Measurements from ENCODE around the gene WDR37.

WDR37 gene

GRCh38 chr10:1084011-1084950, 28.1 kb downstream of the WDR37 start:
- no peak for TF ChIP-seq POLR2AphosphoS5 (IDR thresholded peaks at IDR 0.05; ENCODE audit: low read depth, low read length)
- no peak for TF ChIP-seq TAF1 (IDR thresholded peaks at IDR 0.05; ENCODE audit: low read depth, low read length)
- DNase-seq (ENCODE audit: insufficient read length, low spot score): no peak
- FAIRE-seq: no peak

- DNase-seq (ENCODE audit: insufficient read length, low spot score) (no peak), FAIRE-seq (no peak)
- TF ChIP-seq SPI1 (IDR thresholded peaks at IDR 0.05; ENCODE audit: low read depth, low read length) (no peak), POLR2AphosphoS5 (IDR thresholded peaks at IDR 0.05; ENCODE audit: low read depth, low read length) (no peak), TAF1 (IDR thresholded peaks at IDR 0.05; ENCODE audit: low read depth, low read length) (no peak), POU2F2 (IDR thresholded peaks at IDR 0.05; ENCODE audit: low read depth, low read length) (no peak), POLR2A (IDR thresholded peaks at IDR 0.05; ENCODE audit: low read depth, low read length) (no peak), PAX5 (IDR thresholded peaks at IDR 0.05; ENCODE audit: insufficient read depth, low read length, severe bottlenecking) (no peak)
Measured at GRCh38 chr10:1085258-1085657, 29.1 kb downstream of the WDR37 start.

- DNase-seq (ENCODE audit: insufficient read length, low spot score) (no peak), FAIRE-seq (no peak)
- TF ChIP-seq SPI1 (IDR thresholded peaks at IDR 0.05; ENCODE audit: low read depth, low read length) (no peak), POLR2A (IDR thresholded peaks at IDR 0.05; ENCODE audit: low read depth, low read length) (no peak), PAX5 (IDR thresholded peaks at IDR 0.05; ENCODE audit: insufficient read depth, low read length, severe bottlenecking) (no peak), TAF1 (IDR thresholded peaks at IDR 0.05; ENCODE audit: low read depth, low read length) (no peak), POU2F2 (IDR thresholded peaks at IDR 0.05; ENCODE audit: low read depth, low read length) (no peak), POLR2AphosphoS5 (IDR thresholded peaks at IDR 0.05; ENCODE audit: low read depth, low read length) (no peak)
Measured at GRCh38 chr10:1086787-1087186, 30.6 kb downstream of the WDR37 start.

GRCh38 chr10:1089017-1089689, 33.0 kb downstream of the WDR37 start:
- FAIRE-seq: no peak
- DNase-seq (ENCODE audit: insufficient read length, low spot score): no peak
- no peak for TF ChIP-seq POLR2AphosphoS5 (IDR thresholded peaks at IDR 0.05; ENCODE audit: low read depth, low read length)
- no peak for TF ChIP-seq SPI1 (IDR thresholded peaks at IDR 0.05; ENCODE audit: low read depth, low read length)
- TF ChIP-seq POU2F2 (IDR thresholded peaks at IDR 0.05; ENCODE audit: low read depth, low read length): no peak

- DNase-seq (ENCODE audit: insufficient read length, low spot score) (no peak), FAIRE-seq (no peak)
- TF ChIP-seq SPI1 (IDR thresholded peaks at IDR 0.05; ENCODE audit: low read depth, low read length) (no peak), PAX5 (IDR thresholded peaks at IDR 0.05; ENCODE audit: insufficient read depth, low read length, severe bottlenecking) (no peak), TAF1 (IDR thresholded peaks at IDR 0.05; ENCODE audit: low read depth, low read length) (no peak), POU2F2 (IDR thresholded peaks at IDR 0.05; ENCODE audit: low read depth, low read length) (no peak), POLR2AphosphoS5 (IDR thresholded peaks at IDR 0.05; ENCODE audit: low read depth, low read length) (no peak), POLR2A (IDR thresholded peaks at IDR 0.05; ENCODE audit: low read depth, low read length) (no peak)
Measured at GRCh38 chr10:1090696-1091095, 34.5 kb downstream of the WDR37 start.

GRCh38 chr10:1093696-1094095, 37.5 kb downstream of the WDR37 start:
- TF ChIP-seq SPI1 (IDR thresholded peaks at IDR 0.05; ENCODE audit: low read depth, low read length) (no peak), POU2F2 (IDR thresholded peaks at IDR 0.05; ENCODE audit: low read depth, low read length) (no peak), POLR2A (IDR thresholded peaks at IDR 0.05; ENCODE audit: low read depth, low read length) (no peak), POLR2AphosphoS5 (IDR thresholded peaks at IDR 0.05; ENCODE audit: low read depth, low read length) (no peak), TAF1 (IDR thresholded peaks at IDR 0.05; ENCODE audit: low read depth, low read length) (no peak), PAX5 (IDR thresholded peaks at IDR 0.05; ENCODE audit: insufficient read depth, low read length, severe bottlenecking) (no peak)
- DNase-seq (ENCODE audit: insufficient read length, low spot score): no peak
- FAIRE-seq: no peak

- DNase-seq (ENCODE audit: insufficient read length, low spot score): no peak
- TF ChIP-seq SPI1 (IDR thresholded peaks at IDR 0.05; ENCODE audit: low read depth, low read length) (no peak), POU2F2 (IDR thresholded peaks at IDR 0.05; ENCODE audit: low read depth, low read length) (no peak), POLR2AphosphoS5 (IDR thresholded peaks at IDR 0.05; ENCODE audit: low read depth, low read length) (no peak), PAX5 (IDR thresholded peaks at IDR 0.05; ENCODE audit: insufficient read depth, low read length, severe bottlenecking) (no peak), TAF1 (IDR thresholded peaks at IDR 0.05; ENCODE audit: low read depth, low read length) (no peak), POLR2A (IDR thresholded peaks at IDR 0.05; ENCODE audit: low read depth, low read length) (no peak)
- no peak for FAIRE-seq
Measured at GRCh38 chr10:1094112-1095057, 38.2 kb downstream of the WDR37 start.

GRCh38 chr10:1095498-1095897, 39.3 kb downstream of the WDR37 start:
- TF ChIP-seq POLR2A (IDR thresholded peaks at IDR 0.05; ENCODE audit: low read depth, low read length) (no peak), SPI1 (IDR thresholded peaks at IDR 0.05; ENCODE audit: low read depth, low read length) (no peak), PAX5 (IDR thresholded peaks at IDR 0.05; ENCODE audit: insufficient read depth, low read length, severe bottlenecking) (no peak), POU2F2 (IDR thresholded peaks at IDR 0.05; ENCODE audit: low read depth, low read length) (no peak), POLR2AphosphoS5 (IDR thresholded peaks at IDR 0.05; ENCODE audit: low read depth, low read length) (no peak), TAF1 (IDR thresholded peaks at IDR 0.05; ENCODE audit: low read depth, low read length) (no peak)
- FAIRE-seq (no peak), DNase-seq (ENCODE audit: insufficient read length, low spot score) (no peak)
